ENCODE results near the gene TPD52L1. TPM values are rescaled to one million over a fixed set of nuclear protein-coding genes. Genes with fewer than 3 reads are reported as not detected.

The TPD52L1 gene
- total and polyA plus RNA-seq, 9 donors, result 31.9 to 71.0 (median 41.7) TPM

DNA sequence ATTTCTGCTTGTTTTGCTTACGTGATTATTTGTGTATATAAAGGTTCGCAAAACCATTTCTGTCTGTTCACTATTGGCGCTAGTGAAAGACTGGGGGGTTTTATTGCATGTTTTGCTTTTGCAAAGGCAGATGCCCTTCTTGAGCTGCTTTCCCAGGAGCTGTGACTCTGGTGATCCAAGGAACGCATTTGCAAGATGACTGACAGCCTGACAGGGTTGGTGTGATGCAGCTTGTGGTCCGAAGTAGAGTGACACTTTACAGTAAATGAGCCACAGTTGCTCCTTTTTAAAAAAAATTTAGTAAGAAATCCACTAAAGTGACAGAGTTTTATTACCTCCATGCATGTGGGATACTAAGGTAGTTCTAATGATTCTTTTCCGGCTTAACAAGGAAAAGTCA is 73.7 kb downstream of the TPD52L1 start:
- whole genome bisulfite sequencing (ENCODE audit: insufficient coverage), result no CpG with 5 or more reads among the region's 6 CpGs
- no peak for DNase-seq
- H3K4me3 ChIP-seq (ENCODE audit: low read length), result no peak overlapping the region
- no peaks in the 10 kb centered on the region for H3K4me1 ChIP-seq (ENCODE audit: control insufficient read depth, insufficient read depth, low read length)
- no peak overlapping the region for H3K27ac ChIP-seq (ENCODE audit: low read length)
- no peaks in the 10 kb centered on the region for H3K36me3 ChIP-seq (ENCODE audit: control insufficient read depth, insufficient read depth, low read length)
- H3K27me3 ChIP-seq (ENCODE audit: control insufficient read depth, insufficient read depth, low read length), result no peaks in the 10 kb centered on the region
- H3K9me3 ChIP-seq (replicated peaks; ENCODE audit: control insufficient read depth, low read depth, low read length), result no peaks in the 10 kb centered on the region

DNA sequence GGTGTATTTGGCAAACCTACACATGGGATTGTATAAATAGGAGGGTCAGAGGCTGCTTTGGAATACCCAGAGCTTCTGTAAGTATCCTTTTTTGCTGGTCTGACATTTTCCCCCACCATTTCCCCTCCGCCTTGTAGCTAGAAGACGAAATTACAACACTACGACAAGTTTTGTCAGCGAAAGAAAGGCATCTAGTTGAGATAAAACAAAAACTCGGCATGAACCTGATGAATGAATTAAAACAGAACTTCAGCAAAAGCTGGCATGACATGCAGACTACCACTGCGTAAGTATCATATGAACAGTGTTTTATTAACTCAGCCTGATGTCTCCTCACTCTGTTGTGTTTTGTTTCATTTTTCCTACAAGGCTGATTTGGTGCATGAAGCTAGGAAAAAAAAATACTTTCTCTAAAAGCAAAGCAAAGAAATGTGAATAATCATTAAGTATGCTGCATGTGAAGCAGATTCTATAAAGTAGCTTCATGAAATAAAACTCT is 75.5 kb downstream of the TPD52L1 start:
- WGBS (ENCODE audit: insufficient coverage), result 72% methylated on average over 3 of the region's 6 CpGs
- H3K27ac ChIP-seq (ENCODE audit: low read length), result no peak overlapping the region
- DNase-seq, result no peak

DNA sequence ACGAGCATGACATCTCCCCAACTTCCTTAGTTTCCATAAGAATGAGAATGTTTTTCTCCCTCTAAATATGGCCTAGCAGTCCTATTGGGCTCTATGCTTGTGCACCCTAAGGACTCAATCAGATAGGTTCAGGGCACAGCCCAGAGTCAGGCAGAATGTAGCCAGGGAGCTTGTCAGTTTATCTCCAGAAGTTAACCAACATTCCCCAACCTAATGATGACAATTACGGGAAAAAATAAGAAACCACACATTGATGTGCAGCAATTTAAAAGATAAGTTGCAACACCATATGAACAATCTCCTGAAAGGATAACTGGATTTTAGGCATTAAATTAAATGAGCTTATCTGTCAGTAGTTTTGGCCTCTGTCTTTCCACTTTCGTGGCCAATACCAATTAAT is 77.1 kb downstream of the TPD52L1 start:
- H3K9me3 ChIP-seq (replicated peaks; ENCODE audit: control insufficient read depth, low read depth, low read length), result no peaks in the 10 kb centered on the region
- no peak overlapping the region for H3K4me3 ChIP-seq (ENCODE audit: low read length)
- no peaks in the 10 kb centered on the region for H3K36me3 ChIP-seq (ENCODE audit: control insufficient read depth, insufficient read depth, low read length)
- no CpG with 5 or more reads among the region's 3 CpGs for WGBS (ENCODE audit: insufficient coverage)
- no peak overlapping the region for H3K27ac ChIP-seq (ENCODE audit: low read length)
- H3K4me1 ChIP-seq (ENCODE audit: control insufficient read depth, insufficient read depth, low read length), result no peaks in the 10 kb centered on the region
- DNase-seq, result no peak
- no peaks in the 10 kb centered on the region for H3K27me3 ChIP-seq (ENCODE audit: control insufficient read depth, insufficient read depth, low read length)

More for the DNA sequence above, 75.5 kb downstream of the TPD52L1 start:
- H3K4me3 ChIP-seq (ENCODE audit: low read length), result no peak overlapping the region
- no peaks in the 10 kb centered on the region for H3K27me3 ChIP-seq (ENCODE audit: control insufficient read depth, insufficient read depth, low read length)
- H3K36me3 ChIP-seq (ENCODE audit: control insufficient read depth, insufficient read depth, low read length), result no peaks in the 10 kb centered on the region
- no peaks in the 10 kb centered on the region for H3K4me1 ChIP-seq (ENCODE audit: control insufficient read depth, insufficient read depth, low read length)
- no peaks in the 10 kb centered on the region for H3K9me3 ChIP-seq (replicated peaks; ENCODE audit: control insufficient read depth, low read depth, low read length)

GRCh38 chr6:125231133-125231532 is 77.6 kb downstream of the TPD52L1 start:
- Histone ChIP-seq H3K9me3 (replicated peaks; ENCODE audit: control insufficient read depth, low read depth, low read length) (no peaks in the 10 kb centered on the region), H3K36me3 (ENCODE audit: control insufficient read depth, insufficient read depth, low read length) (no peaks in the 10 kb centered on the region), H3K4me3 (ENCODE audit: low read length) (no peak overlapping the region), H3K4me1 (ENCODE audit: control insufficient read depth, insufficient read depth, low read length) (no peaks in the 10 kb centered on the region), H3K27ac (ENCODE audit: low read length) (no peak overlapping the region), H3K27me3 (ENCODE audit: control insufficient read depth, insufficient read depth, low read length) (no peaks in the 10 kb centered on the region)
- no CpG with 5 or more reads among the region's 1 CpG for WGBS (ENCODE audit: insufficient coverage)
- DNase-seq, result no peak

DNA sequence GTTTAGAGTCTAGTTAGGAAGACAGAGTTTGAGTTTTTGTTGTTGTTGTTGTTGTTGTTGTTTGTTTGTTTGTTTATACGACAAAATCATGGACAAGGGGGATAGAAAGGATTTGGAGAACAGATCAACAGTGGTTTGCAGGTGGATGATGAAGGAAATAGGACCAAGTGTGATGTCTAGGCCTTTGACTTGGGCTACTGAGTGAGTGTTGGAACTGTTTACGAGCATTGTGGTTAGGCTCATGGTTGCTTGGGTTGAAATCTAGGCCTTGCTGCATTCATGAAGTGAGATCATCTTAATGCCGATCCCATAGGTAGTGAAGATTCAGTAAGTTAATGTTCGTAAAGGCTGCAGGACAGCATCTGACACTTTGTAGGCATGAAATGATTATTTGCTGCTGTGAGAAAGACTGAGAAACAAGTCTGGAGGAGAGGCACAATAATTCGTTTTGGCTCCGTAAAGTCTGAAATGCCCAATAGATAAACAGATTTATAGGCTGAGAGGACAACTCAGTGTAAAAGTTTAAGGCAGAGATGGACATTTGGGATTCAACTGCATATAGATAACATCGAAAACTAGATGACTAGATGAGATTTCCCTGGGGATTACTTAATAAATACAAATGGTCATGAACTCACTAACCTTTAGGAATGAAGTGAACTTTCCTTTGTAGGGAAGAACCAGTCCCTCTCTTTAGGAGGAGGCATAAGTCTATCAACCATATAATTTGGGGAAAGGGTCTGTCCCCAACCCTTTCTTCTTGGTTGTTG is 78.2 kb downstream of the TPD52L1 start:
- Histone ChIP-seq H3K36me3 (ENCODE audit: control insufficient read depth, insufficient read depth, low read length) (no peaks in the 10 kb centered on the region), H3K4me3 (ENCODE audit: low read length) (no peak overlapping the region), H3K4me1 (ENCODE audit: control insufficient read depth, insufficient read depth, low read length) (no peaks in the 10 kb centered on the region), H3K27me3 (ENCODE audit: control insufficient read depth, insufficient read depth, low read length) (no peaks in the 10 kb centered on the region), H3K27ac (ENCODE audit: low read length) (no peak overlapping the region), H3K9me3 (replicated peaks; ENCODE audit: control insufficient read depth, low read depth, low read length) (no peaks in the 10 kb centered on the region)
- no peak for DNase-seq
- WGBS (ENCODE audit: insufficient coverage), result 85% methylated on average over 4 of the region's 7 CpGs

DNA sequence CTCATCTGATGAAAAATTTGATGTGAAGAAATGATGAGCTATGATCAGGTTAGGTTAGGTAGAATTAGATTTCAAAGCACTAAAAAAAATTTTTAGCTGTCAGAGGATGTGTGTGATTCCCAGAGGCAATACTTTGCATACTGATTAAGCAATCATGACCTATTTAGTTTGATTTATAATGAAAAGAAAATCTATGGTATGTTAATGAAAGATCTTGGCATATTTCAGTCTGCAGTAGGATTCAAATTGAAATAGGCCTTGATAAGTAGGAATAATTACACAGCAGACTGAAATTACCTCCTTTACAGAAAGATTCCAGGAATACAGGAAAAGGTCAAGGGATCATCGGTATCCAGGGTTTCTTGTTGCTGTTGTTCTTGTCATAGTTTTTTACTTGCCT is 78.9 kb downstream of the TPD52L1 start:
- DNase-seq, result no peak
- Histone ChIP-seq H3K4me1 (ENCODE audit: control insufficient read depth, insufficient read depth, low read length) (no peaks in the 10 kb centered on the region), H3K27me3 (ENCODE audit: control insufficient read depth, insufficient read depth, low read length) (no peaks in the 10 kb centered on the region), H3K9me3 (replicated peaks; ENCODE audit: control insufficient read depth, low read depth, low read length) (no peaks in the 10 kb centered on the region), H3K27ac (ENCODE audit: low read length) (no peak overlapping the region), H3K36me3 (ENCODE audit: control insufficient read depth, insufficient read depth, low read length) (no peaks in the 10 kb centered on the region), H3K4me3 (ENCODE audit: low read length) (no peak overlapping the region)
- WGBS (ENCODE audit: insufficient coverage), result no CpG with 5 or more reads among the region's 1 CpG

- no peaks in the 10 kb centered on the region for H3K9me3 ChIP-seq (replicated peaks; ENCODE audit: control insufficient read depth, low read depth, low read length)
- no peak overlapping the region for H3K4me3 ChIP-seq (ENCODE audit: low read length)
- no peaks in the 10 kb centered on the region for H3K4me1 ChIP-seq (ENCODE audit: control insufficient read depth, insufficient read depth, low read length)
- H3K36me3 ChIP-seq (ENCODE audit: control insufficient read depth, insufficient read depth, low read length), result no peaks in the 10 kb centered on the region
- no peaks in the 10 kb centered on the region for H3K27me3 ChIP-seq (ENCODE audit: control insufficient read depth, insufficient read depth, low read length)
- WGBS (ENCODE audit: insufficient coverage), result no CpG with 5 or more reads among the region's 3 CpGs
- H3K27ac ChIP-seq (ENCODE audit: low read length), result no peak overlapping the region
- no peak for DNase-seq
These were observed 79.6 kb downstream of the TPD52L1 start for GRCh38 chr6:125233202-125233601.

DNA sequence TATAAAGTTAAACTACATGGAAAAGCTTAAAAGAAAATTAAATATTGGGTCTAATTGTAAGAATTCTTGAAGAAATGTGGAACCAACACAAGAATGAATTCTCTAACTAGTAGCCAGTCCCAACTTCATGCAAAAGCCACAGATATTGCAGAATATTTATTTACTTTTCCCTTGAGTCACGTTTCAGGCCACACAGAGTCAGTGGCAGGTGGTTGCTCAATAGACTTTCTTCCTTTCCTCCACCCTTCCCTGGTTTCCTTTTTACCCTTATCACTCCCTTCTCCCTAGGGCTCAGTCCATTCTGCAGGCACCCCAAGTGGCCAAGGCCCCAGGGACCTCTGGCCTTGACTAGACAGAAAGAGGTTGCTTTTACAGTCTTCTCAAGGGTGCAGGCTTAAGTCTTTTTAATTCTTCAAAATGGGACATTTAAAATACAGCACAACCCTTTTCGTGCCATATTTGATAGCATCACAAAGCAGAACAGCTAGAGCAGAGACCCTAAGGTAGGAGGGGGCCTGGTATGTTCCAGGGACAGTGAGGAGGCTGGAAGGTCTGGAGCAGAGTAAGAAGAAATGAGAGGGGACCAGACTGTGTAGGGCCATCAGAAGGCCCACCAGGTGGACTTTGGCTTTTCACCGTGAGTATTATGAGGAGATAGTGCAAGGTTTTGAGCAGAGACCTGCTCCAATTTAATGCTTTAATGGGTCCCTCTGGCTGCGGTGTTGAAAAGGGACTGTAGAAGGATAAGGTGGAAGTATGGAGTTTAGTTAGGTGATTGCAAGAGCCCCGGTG is 83.2 kb downstream of the TPD52L1 start:
- no peak for DNase-seq
- Histone ChIP-seq H3K4me3 (ENCODE audit: low read length) (no peak overlapping the region), H3K36me3 (ENCODE audit: control insufficient read depth, insufficient read depth, low read length) (no peaks in the 10 kb centered on the region), H3K27ac (ENCODE audit: low read length) (no peak overlapping the region), H3K9me3 (replicated peaks; ENCODE audit: control insufficient read depth, low read depth, low read length) (no peaks in the 10 kb centered on the region), H3K27me3 (ENCODE audit: control insufficient read depth, insufficient read depth, low read length) (no peaks in the 10 kb centered on the region), H3K4me1 (ENCODE audit: control insufficient read depth, insufficient read depth, low read length) (no peaks in the 10 kb centered on the region)
- 79% methylated on average over 5 of the region's 5 CpGs for WGBS (ENCODE audit: insufficient coverage)

- H3K9me3 ChIP-seq (replicated peaks; ENCODE audit: control insufficient read depth, low read depth, low read length), result peaks cover 1% of the 10 kb centered on the region
- no CpG with 5 or more reads among the region's 4 CpGs for WGBS (ENCODE audit: insufficient coverage)
- no peak overlapping the region for H3K4me3 ChIP-seq (ENCODE audit: low read length)
- no peaks in the 10 kb centered on the region for H3K36me3 ChIP-seq (ENCODE audit: control insufficient read depth, insufficient read depth, low read length)
- H3K27me3 ChIP-seq (ENCODE audit: control insufficient read depth, insufficient read depth, low read length), result no peaks in the 10 kb centered on the region
- DNase-seq, result no peak
- no peak overlapping the region for H3K27ac ChIP-seq (ENCODE audit: low read length)
- no peaks in the 10 kb centered on the region for H3K4me1 ChIP-seq (ENCODE audit: control insufficient read depth, insufficient read depth, low read length)
These were observed 84.2 kb downstream of the TPD52L1 start for GRCh38 chr6:125237764-125238163.

GRCh38 chr6:125245109-125245508 is 91.5 kb downstream of the TPD52L1 start:
- DNase-seq, result no peak

More at GRCh38 chr6:125245109-125245508, 91.5 kb downstream of the TPD52L1 start:
- peaks cover 2% of the 10 kb centered on the region for H3K9me3 ChIP-seq (replicated peaks; ENCODE audit: control insufficient read depth, low read depth, low read length)
- WGBS (ENCODE audit: insufficient coverage), result 73% methylated on average over 4 of the region's 4 CpGs
- no peak overlapping the region for H3K4me3 ChIP-seq (ENCODE audit: low read length)
- H3K4me1 ChIP-seq (ENCODE audit: control insufficient read depth, insufficient read depth, low read length), result no peaks in the 10 kb centered on the region
- H3K27ac ChIP-seq (ENCODE audit: low read length), result no peak overlapping the region
- H3K27me3 ChIP-seq (ENCODE audit: control insufficient read depth, insufficient read depth, low read length), result no peaks in the 10 kb centered on the region
- H3K36me3 ChIP-seq (ENCODE audit: control insufficient read depth, insufficient read depth, low read length), result no peaks in the 10 kb centered on the region
